HS-27A (cell line): ENCODE measurements around the gene OPHN1.
A peak's percentile ranks its signal among the peaks of the same experiment; 100 is the strongest.

Experiments
- DNase-seq: peaks from one replicate; pipeline ENCODE4 v3.0.0-alpha.2; 2012; ENCODE audit warnings: low read depth, missing footprints

Gene OPHN1

GRCh38 chrX:68433155-68433980 lies at the start of gene OPHN1:
Gene OPHN1, minus strand, starts transcription at chrX:68433495. Its CDS starts 475 bp downstream, at chrX:68433020.
- DNase-seq = no peak

- no peak for DNase-seq
Measured at GRCh38 chrX:68480969-68481368, 47.7 kb upstream of the OPHN1 start.

GRCh38 chrX:68464796-68465195 lies 31.5 kb upstream of the OPHN1 start:
- DNase-seq = no peak

GRCh38 chrX:68463880-68464279 lies 30.6 kb upstream of the OPHN1 start:
- DNase-seq = no peak

GRCh38 chrX:68462653-68463052 lies 29.4 kb upstream of the OPHN1 start:
- peak; percentile 49 for DNase-seq

GRCh38 chrX:68462197-68462596 lies 28.9 kb upstream of the OPHN1 start:
- peak; percentile 56 for DNase-seq

GRCh38 chrX:68461576-68461975 lies 28.3 kb upstream of the OPHN1 start:
- DNase-seq = no peak

- DNase-seq = no peak
Measured at GRCh38 chrX:68461093-68461492, 27.8 kb upstream of the OPHN1 start.

GRCh38 chrX:68455151-68455510 lies 21.8 kb upstream of the OPHN1 start:
- DNase-seq = no peak

GRCh38 chrX:68454476-68455150 lies 21.3 kb upstream of the OPHN1 start:
- DNase-seq = no peak

- DNase-seq = no peak
Measured at GRCh38 chrX:68451720-68452119, 18.4 kb upstream of the OPHN1 start.

- no peak for DNase-seq
Measured at GRCh38 chrX:68443155-68443868, 10.0 kb upstream of the OPHN1 start.

- DNase-seq = no peak
Measured at GRCh38 chrX:68440940-68441339, 7.6 kb upstream of the OPHN1 start.

GRCh38 chrX:68440442-68440841 lies 7.1 kb upstream of the OPHN1 start:
- DNase-seq = no peak

GRCh38 chrX:68439341-68439740 lies 6.0 kb upstream of the OPHN1 start:
- DNase-seq = no peak

GRCh38 chrX:68438575-68438974 lies 5.3 kb upstream of the OPHN1 start:
- no peak for DNase-seq

- no peak for DNase-seq
Measured at GRCh38 chrX:68433981-68434299, 645 bp upstream of the OPHN1 start.

GRCh38 chrX:68432648-68433047 lies 647 bp downstream of the OPHN1 start:
- no peak for DNase-seq

GRCh38 chrX:68431836-68432235 lies 1.5 kb downstream of the OPHN1 start:
- DNase-seq = no peak

GRCh38 chrX:68429216-68429615 lies 4.1 kb downstream of the OPHN1 start:
- DNase-seq = no peak

- DNase-seq = no peak
Measured at GRCh38 chrX:68428431-68428830, 4.9 kb downstream of the OPHN1 start.

- DNase-seq = no peak
Measured at GRCh38 chrX:68424719-68425118, 8.6 kb downstream of the OPHN1 start.

GRCh38 chrX:68422478-68422877 lies 10.8 kb downstream of the OPHN1 start:
- no peak for DNase-seq
